Neuronal stem cell (in vitro differentiated cells): ENCODE measurements around the gene LRRC59.

Source experiments
- DNase-seq: peaks from one replicate; pipeline ENCODE4 v3.0.0-alpha.2; 2013; ENCODE audit warnings: low spot score
- H2AFZ ChIP-seq: one replicate; pipeline ENCODE4 v1.6.1; 2013; ENCODE audit warnings: mild to moderate bottlenecking, low read length, inconsistent platforms
- H2AK5ac ChIP-seq: 2 replicates; pipeline ENCODE4 v1.6.1; 2013; ENCODE audit warnings: low read depth, mild to moderate bottlenecking, inconsistent platforms, low read length, moderate library complexity, mixed read lengths
- H2BK120ac ChIP-seq: 2 replicates; pipeline ENCODE4 v1.6.1; 2013; ENCODE audit warnings: low read depth, mild to moderate bottlenecking, inconsistent platforms, low read length, moderate library complexity, mixed read lengths
- H2BK12ac ChIP-seq: one replicate; pipeline ENCODE4 v1.6.1; 2013; ENCODE audit warnings: low read length, inconsistent platforms
- H2BK15ac ChIP-seq: 2 replicates; pipeline ENCODE4 v1.6.1; 2013; ENCODE audit warnings: mild to moderate bottlenecking, low read length, inconsistent platforms, mixed read lengths
- H2BK5ac ChIP-seq: one replicate; pipeline ENCODE4 v1.6.1; 2013; ENCODE audit warnings: inconsistent platforms, mild to moderate bottlenecking, low read length, moderate library complexity
- H3K14ac ChIP-seq: one replicate; pipeline ENCODE4 v1.6.1; 2013; ENCODE audit warnings: low read length, inconsistent platforms
- H3K18ac ChIP-seq: 2 replicates; pipeline ENCODE4 v1.6.1; 2013; ENCODE audit warnings: low read length, inconsistent platforms
- H3K23ac ChIP-seq: 2 replicates; pipeline ENCODE4 v1.6.1; 2013; ENCODE audit warnings: low read depth, mild to moderate bottlenecking, mixed read lengths, low read length, inconsistent platforms; ENCODE audit not compliant: poor library complexity
- H3K27ac ChIP-seq: replicated peaks from 3 replicates; pipeline ENCODE4 v1.5.1; 2013; ENCODE audit warnings: low read length, inconsistent platforms
- H3K27me3 ChIP-seq, 3 experiments: 2 replicates each; pipeline ENCODE4 v1.6.1; 2013; ENCODE audit warnings: low read length in 3 of 3, mild to moderate bottlenecking in 2 of 3, inconsistent platforms in 1 of 3, low read depth in 1 of 3, mixed read lengths in 1 of 3, moderate library complexity in 1 of 3; ENCODE audit not compliant: control insufficient read depth in 3 of 3, insufficient read depth in 3 of 3
- H3K36me3 ChIP-seq, 2 donors: replicated peaks in 1 of 2; 2 replicates each; pipeline ENCODE4 v1.6.1; 2013; ENCODE audit warnings: low read length in 2 of 2; ENCODE audit not compliant: control insufficient read depth in 2 of 2, insufficient read depth in 2 of 2
- H3K4ac ChIP-seq: 2 replicates; pipeline ENCODE4 v1.6.1; 2013; ENCODE audit warnings: inconsistent platforms, mild to moderate bottlenecking, low read length, moderate library complexity
- H3K4me1 ChIP-seq, 2 donors: 1 replicate in 1 of 2; 2 replicates in 1 of 2; pipeline ENCODE4 v1.6.1; 2013; ENCODE audit warnings: low read length in 2 of 2, low read depth in 1 of 2; ENCODE audit not compliant: control insufficient read depth in 2 of 2, insufficient read depth in 1 of 2
- H3K4me2 ChIP-seq: one replicate; pipeline ENCODE4 v1.6.1; 2013; ENCODE audit warnings: mild to moderate bottlenecking, low read length, inconsistent platforms; ENCODE audit not compliant: insufficient read depth, poor library complexity, severe bottlenecking
- H3K4me3 ChIP-seq, 2 donors: 2 replicates each; pipeline ENCODE4 v1.5.1; 2013; ENCODE audit warnings: low read length in 2 of 2, mild to moderate bottlenecking in 2 of 2, inconsistent platforms in 1 of 2, moderate library complexity in 1 of 2
- H3K79me1 ChIP-seq: one replicate; pipeline ENCODE4 v1.6.1; 2013; ENCODE audit warnings: low read depth, mild to moderate bottlenecking, inconsistent platforms, low read length, moderate library complexity
- H3K9ac ChIP-seq: one replicate; pipeline ENCODE4 v1.6.1; 2013; ENCODE audit warnings: mild to moderate bottlenecking, low read depth, low read length, inconsistent platforms; ENCODE audit not compliant: poor library complexity
- H3K9me3 ChIP-seq, 2 donors: replicated peaks in 1 of 2; 2 replicates each; pipeline versions ENCODE3 to v1.6.1; 2013; ENCODE audit warnings: low read length in 2 of 2, mild to moderate bottlenecking in 2 of 2, inconsistent platforms in 1 of 2, low read depth in 1 of 2, mixed read lengths in 1 of 2, moderate library complexity in 1 of 2; ENCODE audit not compliant: control insufficient read depth in 2 of 2, insufficient read depth in 1 of 2
- H4K8ac ChIP-seq: one replicate; pipeline ENCODE4 v1.6.1; 2013; ENCODE audit warnings: low read depth, mild to moderate bottlenecking, inconsistent platforms, low read length, moderate library complexity
- H4K91ac ChIP-seq: one replicate; pipeline ENCODE4 v1.6.1; 2013; ENCODE audit warnings: low read length, low read depth, mild to moderate bottlenecking, inconsistent platforms; ENCODE audit not compliant: poor library complexity
- WGBS, 2 donors: extraction: QIAGEN DNeasy Blood & Tissue Kit; methylation state at CpG; one replicate each; pipeline ENCODE4 v1.1.7; 2013; ENCODE audit warnings: missing lambda C conversion rate in 2 of 2, mixed read lengths in 1 of 2; ENCODE audit not compliant: insufficient read length in 2 of 2, insufficient replicate concordance in 1 of 2; ENCODE audit errors: extremely low coverage in 2 of 2; 5-methylcytosine and 5-hydroxymethylcytosine counted together

LRRC59 gene

DNA sequence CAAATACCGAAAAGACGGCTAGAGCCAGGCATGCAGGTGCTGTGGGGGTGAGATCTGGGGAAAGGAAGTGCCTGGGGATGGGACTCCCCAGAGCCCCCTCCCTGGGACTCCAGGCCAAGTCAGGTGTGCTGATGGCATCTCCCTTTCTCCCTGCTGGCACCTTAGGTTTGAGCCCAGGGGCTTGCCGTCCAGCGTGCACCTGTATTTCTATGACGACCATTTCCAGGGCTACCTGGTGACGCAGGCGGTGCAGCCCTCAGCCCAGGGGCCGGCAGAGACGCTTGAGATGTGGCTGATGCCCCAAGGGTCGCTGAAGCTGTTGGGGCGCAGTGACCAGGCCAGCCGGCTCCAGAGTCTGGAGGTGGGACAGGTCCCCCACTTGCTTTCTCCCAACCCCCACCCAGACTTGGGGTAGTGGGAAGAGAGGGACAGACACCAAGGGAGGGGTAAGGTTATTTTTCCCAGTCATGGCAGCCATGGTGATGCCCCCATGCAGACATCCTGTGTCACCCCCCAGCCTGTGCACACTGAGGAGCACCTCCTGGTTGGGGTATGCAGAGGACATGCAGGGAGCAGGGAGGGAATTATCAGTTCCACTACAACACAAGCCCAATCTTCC is 40.3 kb downstream of the LRRC59 start:
- Histone ChIP-seq H2BK12ac (no peak overlapping the region), H2AFZ (no peak overlapping the region), H4K91ac (no peak overlapping the region), H2BK15ac (no peak overlapping the region), H4K8ac (no peak overlapping the region), H3K9me3 (no peaks in the 10 kb centered on the region), H3K4me3 (no peak overlapping the region), H3K79me1 (peaks cover 17% of the 10 kb centered on the region), H3K4me1 (peaks cover 0 to 2% of the 10 kb centered on the region in 2 donors), H3K14ac (no peak overlapping the region), H3K23ac (no peak overlapping the region), H3K36me3 (peaks cover 61 to 91% of the 10 kb centered on the region in 2 donors), H3K4ac (no peak overlapping the region), H3K18ac (no peak overlapping the region), H3K27ac (no peak overlapping the region), H2BK120ac (no peak overlapping the region), H3K27me3 (no peaks in the 10 kb centered on the region), H3K9ac (no peak overlapping the region), H3K4me2 (no peak overlapping the region), H2BK5ac (no peak overlapping the region), H2AK5ac (no peak overlapping the region)
- WGBS, 2 donors = no CpG with 5 or more reads among the region's 12 CpGs
- DNase-seq = no peak

DNA sequence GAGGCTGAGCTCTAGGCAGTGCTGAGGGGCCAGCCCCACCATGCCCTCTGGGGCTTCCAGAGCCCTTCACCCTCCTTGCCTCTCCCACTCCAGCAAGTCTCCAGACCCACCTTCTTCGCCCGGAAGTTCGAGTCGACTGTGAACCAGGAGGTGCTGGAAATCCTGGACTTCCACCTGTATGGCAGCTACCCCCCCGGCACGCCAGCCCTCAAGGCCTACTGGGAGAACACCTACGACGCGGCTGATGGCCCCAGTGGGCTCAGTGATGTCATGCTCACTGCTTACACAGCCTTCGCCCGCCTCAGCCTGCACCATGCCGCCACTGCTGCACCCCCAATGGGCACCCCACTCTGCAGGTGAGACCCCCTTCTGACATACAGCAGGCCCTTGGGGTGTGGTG is 40.9 kb downstream of the LRRC59 start:
- Histone ChIP-seq H2BK12ac (no peak overlapping the region), H3K4me3 (no peak overlapping the region), H2AFZ (no peak overlapping the region), H3K4me1 (peaks cover 0 to 2% of the 10 kb centered on the region in 2 donors), H2BK15ac (no peak overlapping the region), H3K9ac (no peak overlapping the region), H2BK5ac (no peak overlapping the region), H3K14ac (no peak overlapping the region), H4K8ac (no peak overlapping the region), H3K18ac (no peak overlapping the region), H3K79me1 (peaks cover 19% of the 10 kb centered on the region), H3K23ac (peak overlapping the region; percentile 65), H3K27me3 (no peaks in the 10 kb centered on the region), H3K36me3 (peaks cover 63 to 94% of the 10 kb centered on the region in 2 donors), H2BK120ac (no peak overlapping the region), H3K4ac (no peak overlapping the region), H2AK5ac (no peak overlapping the region), H3K27ac (no peak overlapping the region), H3K4me2 (no peak overlapping the region), H4K91ac (no peak overlapping the region), H3K9me3 (no peaks in the 10 kb centered on the region)
- WGBS, 2 donors = no CpG with 5 or more reads among the region's 12 CpGs
- no peak for DNase-seq

DNA sequence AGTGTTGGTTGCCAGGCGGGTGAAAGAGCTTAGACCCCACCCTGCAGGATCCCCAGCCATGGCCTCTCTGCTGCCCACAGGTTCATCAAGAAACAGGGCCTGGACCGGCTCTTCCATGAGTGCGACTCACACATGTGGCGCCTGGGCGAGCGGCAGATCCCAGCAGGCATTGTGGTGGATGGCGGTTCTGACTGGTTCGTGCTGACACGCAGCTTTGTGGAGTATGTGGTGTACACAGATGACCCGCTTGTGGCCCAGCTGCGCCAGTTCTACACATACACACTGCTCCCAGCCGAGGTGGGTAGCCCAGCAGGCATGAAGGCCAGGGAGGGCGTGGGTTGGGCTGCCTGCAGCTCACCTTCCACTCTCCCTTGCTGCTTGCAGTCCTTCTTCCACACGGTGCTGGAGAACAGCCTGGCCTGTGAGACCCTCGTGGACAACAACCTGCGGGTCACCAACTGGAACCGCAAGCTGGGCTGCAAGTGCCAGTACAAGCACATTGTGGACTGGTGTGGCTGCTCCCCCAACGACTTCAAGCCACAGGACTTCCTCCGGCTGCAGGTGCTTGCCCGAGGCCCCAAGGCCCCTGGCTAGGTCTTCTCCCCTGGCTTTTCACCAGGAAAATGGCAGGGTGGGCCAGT is 41.5 kb downstream of the LRRC59 start:
- Histone ChIP-seq H3K18ac (no peak overlapping the region), H2BK12ac (no peak overlapping the region), H3K4me2 (no peak overlapping the region), H3K4ac (no peak overlapping the region), H4K8ac (peak overlapping the region; percentile 65), H3K14ac (no peak overlapping the region), H4K91ac (no peak overlapping the region), H2AFZ (no peak overlapping the region), H3K27ac (no peak overlapping the region), H3K36me3 (peaks cover 63 to 90% of the 10 kb centered on the region in 2 donors), H2BK120ac (no peak overlapping the region), H3K79me1 (peaks cover 20% of the 10 kb centered on the region), H3K27me3 (no peaks in the 10 kb centered on the region), H3K4me3 (no peak overlapping the region), H3K23ac (peak overlapping the region; percentile 80), H2BK5ac (no peak overlapping the region), H2BK15ac (no peak overlapping the region), H3K9me3 (no peaks in the 10 kb centered on the region), H3K4me1 (peaks cover 0 to 2% of the 10 kb centered on the region in 2 donors), H3K9ac (peak overlapping the region; percentile 60), H2AK5ac (no peak overlapping the region)
- WGBS, 2 donors = no CpG with 5 or more reads among the region's 20 CpGs
- DNase-seq = no peak

DNA sequence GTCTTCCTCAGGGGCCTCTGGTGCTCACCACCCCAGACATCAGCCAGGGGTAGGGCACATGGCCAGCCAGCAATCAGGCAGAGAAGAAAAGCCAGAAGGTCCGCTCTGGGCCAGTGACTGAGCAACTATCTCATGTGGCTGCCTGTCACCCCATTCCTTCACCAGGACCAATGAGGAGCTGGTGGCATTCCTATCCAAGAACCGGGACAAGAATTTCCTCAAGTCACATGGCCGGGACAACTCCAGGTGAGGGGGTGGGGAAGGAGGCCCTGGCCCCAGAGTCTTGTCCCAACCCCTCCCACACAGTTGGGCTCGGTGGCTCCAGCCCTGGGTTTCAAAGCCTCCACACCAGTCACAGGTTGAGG is 42.0 kb downstream of the LRRC59 start:
- Histone ChIP-seq H3K27me3 (no peaks in the 10 kb centered on the region), H3K23ac (no peak overlapping the region), H3K9me3 (no peaks in the 10 kb centered on the region), H3K18ac (no peak overlapping the region), H4K91ac (no peak overlapping the region), H3K36me3 (peaks cover 66 to 86% of the 10 kb centered on the region in 2 donors), H3K4me3 (no peak overlapping the region), H2BK15ac (no peak overlapping the region), H2BK12ac (no peak overlapping the region), H3K27ac (no peak overlapping the region), H2BK5ac (peak overlapping the region; percentile 39), H3K14ac (no peak overlapping the region), H2AFZ (no peak overlapping the region), H2BK120ac (no peak overlapping the region), H3K9ac (no peak overlapping the region), H3K4me2 (no peak overlapping the region), H3K79me1 (peaks cover 20% of the 10 kb centered on the region), H4K8ac (no peak overlapping the region), H3K4ac (no peak overlapping the region), H2AK5ac (no peak overlapping the region), H3K4me1 (peaks cover 0 to 2% of the 10 kb centered on the region in 2 donors)
- no peak for DNase-seq
- WGBS, 2 donors = no CpG with 5 or more reads among the region's 4 CpGs
